GM15510 (cell line): ENCODE measurements around the gene PATZ1.

ENCODE experiments used
- POLR2A ChIP-seq: IDR thresholded peaks from 3 replicates; pipeline ENCODE4 v1.6.1; 2011; ENCODE audit warnings: borderline replicate concordance; ENCODE audit not compliant: insufficient read length; ENCODE audit errors: extremely low read depth

The PATZ1 gene

GRCh38 chr22:31346733-31347250, 646 bp upstream of the PATZ1 start:
- peak; percentile 51 for TF ChIP-seq POLR2A

- peak; percentile 66 for TF ChIP-seq POLR2A
Observed at GRCh38 chr22:31345331-31346254, 553 bp downstream of the PATZ1 start.

GRCh38 chr22:31344578-31345330, 1.4 kb downstream of the PATZ1 start:
- no peak for TF ChIP-seq POLR2A

GRCh38 chr22:31344256-31344577, 1.9 kb downstream of the PATZ1 start:
- TF ChIP-seq POLR2A = no peak

- no peak for TF ChIP-seq POLR2A
Observed at GRCh38 chr22:31343235-31344191, 2.6 kb downstream of the PATZ1 start.

GRCh38 chr22:31342389-31343140, 3.6 kb downstream of the PATZ1 start:
- TF ChIP-seq POLR2A = no peak

- no peak for TF ChIP-seq POLR2A
Observed at GRCh38 chr22:31341386-31342088, 4.6 kb downstream of the PATZ1 start.

- TF ChIP-seq POLR2A = no peak
Observed at GRCh38 chr22:31340765-31341247, 5.3 kb downstream of the PATZ1 start.

GRCh38 chr22:31340360-31340759, 5.8 kb downstream of the PATZ1 start:
- TF ChIP-seq POLR2A = no peak

GRCh38 chr22:31339148-31339832, 6.9 kb downstream of the PATZ1 start:
- TF ChIP-seq POLR2A = no peak

- no peak for TF ChIP-seq POLR2A
Observed at GRCh38 chr22:31337178-31337577, 9.0 kb downstream of the PATZ1 start.

GRCh38 chr22:31334329-31334728, 11.8 kb downstream of the PATZ1 start:
- no peak for TF ChIP-seq POLR2A

- no peak for TF ChIP-seq POLR2A
Observed at GRCh38 chr22:31333641-31334040, 12.5 kb downstream of the PATZ1 start.

GRCh38 chr22:31332886-31333285, 13.3 kb downstream of the PATZ1 start:
- TF ChIP-seq POLR2A = no peak
